Pancreas (tissue), 10 donors: ENCODE measurements around the gene POLR2C. TPM values are rescaled to one million over a fixed set of nuclear protein-coding genes. Genes with fewer than 3 reads are reported as not detected.

Source experiments
- ATAC-seq, 4 donors: fragments of 200-7000 bp; cut with Tn5 transposase; one replicate each; pipeline versions ENCODE4 v1.8.0 to v1.9.1; 2020; ENCODE audit warnings: mild to moderate bottlenecking in 4 of 4, moderate library complexity in 4 of 4
- DNase-seq, 6 donors: peaks; one replicate each; pipeline ENCODE4 v3.0.0-alpha.2; 2020
- FAIRE-seq: peaks from 2 replicates; lab custom pipeline; 2012; peaks lifted over from hg19 to GRCh38; lab: Jason Lieb, UNC
- H3K27ac ChIP-seq, 4 donors: fragments of 200-600 bp; sonication (generic); 1 replicate in 3 of 4; 2 replicates in 1 of 4; pipeline versions ENCODE4 v1.5.0 to v1.8.0; 2020
- H3K27me3 ChIP-seq, 4 donors: fragments of 200-600 bp; one replicate each; pipeline ENCODE4 v1.8.0; 2021
- H3K36me3 ChIP-seq, 3 donors: fragments of 200-600 bp; sonication (generic) in 1 of 3; one replicate each; pipeline versions ENCODE4 v1.5.0 to v1.8.0; 2020 to 2021
- H3K4me1 ChIP-seq, 3 donors: fragments of 200-600 bp; one replicate each; pipeline ENCODE4 v1.8.0; 2021
- H3K4me3 ChIP-seq, 4 donors: fragments of 200-600 bp; sonication (generic) in 2 of 4; one replicate each; pipeline versions ENCODE4 v1.5.0 to v1.8.0; 2020 to 2021
- H3K9me3 ChIP-seq, 4 donors: fragments of 200-600 bp; one replicate each; pipeline ENCODE4 v1.8.0; 2021
- WGBS, 2 donors: extraction: QIAGEN DNeasy Blood & Tissue Kit; methylation state at CpG; one replicate each; pipeline ENCODE4 v1.1.7; 2013; 5-methylcytosine and 5-hydroxymethylcytosine counted together
- intact Hi-C, 3 donors: fragments of 100-400 bp; cut with DNase I; formaldehyde crosslinking; loops; one replicate each; pipeline versions ENCODE4 v1.11.1 to v1.14.2; 2022
- polyA plus RNA-seq, 2 donors: library from polyadenylated mRNA; stranded (reverse); fragments of 200-250 nt; gene quantifications; one replicate each; pipeline ENCODE4 v1.2.3, GENCODE V29; 2013
- total RNA-seq, 6 donors: library from RNA; stranded (reverse); fragmentation: NEBNext Ultra II Directional in 4 of 6; extraction: Animal tissue kit (Norgen Biotek cat#: 25700) in 4 of 6; gene quantifications; one replicate each; pipeline versions ENCODE4 v1.2.1 to v1.2.4, GENCODE V29; 2021 to 2023
- TF ChIP-seq, protein P1 (sequence below), 4 donors: fragments of 200-600 bp; sonication (generic) in 3 of 4; IDR thresholded peaks; one replicate each; pipeline versions ENCODE4 v1.5.0 to v1.8.0; 2021; ENCODE audit warnings: antibody characterized with exemption in 4 of 4
- donor health status: healthy with polysubstance abuse.
- donor health status: DM: no; HTN: no; CAD: no; lungs with moderate emphysema.
- donor health status: DM: no; HTN: no; CAD: no.
- donor health status: control.
- donor health status: control.
- donor health status: Bipolar disorder and iron deficiency.
- donor health status: DM: yes; HTN: yes; CAD: no.
- donor health status: DM: no; HTN: no; CAD: no.
- donor health status: DM: no; HTN: no; CAD: no.
- donor health status: DM: yes; HTN: yes; CAD: no.

The POLR2C gene
- total and polyA plus RNA-seq, 8 donors, result 20.4 to 43.9 (median 25.1) TPM

DNA sequence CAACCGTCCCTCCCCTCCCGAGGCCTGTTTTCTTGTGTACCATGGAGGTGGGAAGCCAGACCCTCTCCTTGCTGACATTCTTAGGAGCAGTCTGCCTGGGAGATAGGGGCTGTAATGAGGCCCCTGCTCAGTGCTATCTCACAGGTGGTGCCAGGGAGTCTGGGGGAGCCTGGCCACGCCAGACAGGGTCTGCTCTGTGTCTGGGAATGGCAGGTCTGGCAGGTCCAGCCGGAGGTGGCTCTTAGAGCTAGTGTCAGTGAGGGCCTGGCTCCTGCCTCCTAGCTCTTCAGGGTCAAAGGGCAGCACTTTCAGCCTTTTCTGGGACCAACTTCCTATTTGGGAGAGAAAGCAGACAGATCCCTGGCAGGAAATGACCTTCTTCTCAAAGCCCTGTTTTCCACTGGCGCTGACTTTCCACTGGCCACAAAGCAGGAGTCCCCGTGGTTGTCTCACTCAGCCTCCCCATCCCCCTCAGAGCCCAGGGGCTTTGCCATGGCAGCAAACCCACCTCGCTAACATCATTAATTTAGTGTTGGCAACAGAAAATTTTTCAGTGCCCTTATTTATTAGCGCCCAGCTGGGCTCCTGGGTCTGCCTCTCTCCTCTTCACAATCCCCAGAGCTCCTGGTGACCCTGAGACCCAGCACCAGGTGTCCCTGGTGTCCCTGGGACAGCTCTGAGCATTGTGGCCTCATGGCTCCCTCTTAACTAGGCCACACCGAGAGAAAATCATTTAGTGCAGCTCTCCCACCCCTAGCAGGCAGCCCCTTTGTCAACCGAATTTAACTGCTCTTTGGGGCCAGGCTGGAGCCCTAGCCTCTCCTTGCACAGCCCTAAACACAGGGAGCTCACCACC, 47.8 kb downstream of the POLR2C start:
- ATAC-seq, result no peak
- no peak for DNase-seq
- no peak for FAIRE-seq

DNA sequence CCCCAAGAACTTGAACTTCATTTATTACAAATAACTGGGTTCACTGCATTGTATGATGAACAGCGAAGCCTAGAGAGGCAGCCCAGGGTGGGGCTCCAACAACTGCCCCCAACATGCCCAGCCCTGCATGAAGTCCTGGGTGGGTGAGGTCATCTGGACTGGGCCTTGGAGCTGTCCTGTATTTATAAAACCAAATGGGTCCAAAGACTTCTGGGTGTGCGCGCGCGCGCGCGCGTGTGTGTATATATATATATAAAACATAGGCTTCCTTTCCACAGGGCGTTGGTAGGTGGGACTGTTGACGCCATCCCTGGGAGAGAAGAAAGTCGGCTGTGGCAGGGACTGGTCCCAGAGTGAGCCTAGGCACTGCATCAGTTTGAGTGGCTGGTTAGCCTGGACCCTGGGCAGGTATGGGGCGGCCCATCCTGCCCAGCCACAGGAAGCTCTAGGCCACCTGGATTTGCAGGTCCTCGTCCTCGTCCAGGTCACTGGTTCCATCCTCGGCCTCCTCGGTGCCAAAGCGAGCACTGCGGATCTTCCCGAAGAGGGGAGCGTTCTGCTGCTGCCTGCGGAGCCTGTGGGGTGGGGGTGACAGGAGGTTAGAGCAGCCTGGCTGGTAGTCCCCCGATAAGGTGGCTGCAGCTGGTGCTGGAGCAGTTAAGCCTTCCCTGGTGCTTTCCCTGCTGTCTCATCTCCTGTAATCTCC, 50.0 kb downstream of the POLR2C start:
- Histone ChIP-seq H3K36me3 (no peaks in the 10 kb centered on the region), H3K9me3 (no peaks in the 10 kb centered on the region), H3K4me1 (no peaks in the 10 kb centered on the region), H3K4me3 (no peak overlapping the region), H3K27me3 (no peaks in the 10 kb centered on the region), H3K27ac (no peak overlapping the region)
- intact Hi-C loops, result loop anchor here in 2 of 3 donors (10.0 kb wide), 2 partner anchors 88 to 208 kb away; no protein-coding TSS in a partner anchor
- TF ChIP-seq, protein P1, sequence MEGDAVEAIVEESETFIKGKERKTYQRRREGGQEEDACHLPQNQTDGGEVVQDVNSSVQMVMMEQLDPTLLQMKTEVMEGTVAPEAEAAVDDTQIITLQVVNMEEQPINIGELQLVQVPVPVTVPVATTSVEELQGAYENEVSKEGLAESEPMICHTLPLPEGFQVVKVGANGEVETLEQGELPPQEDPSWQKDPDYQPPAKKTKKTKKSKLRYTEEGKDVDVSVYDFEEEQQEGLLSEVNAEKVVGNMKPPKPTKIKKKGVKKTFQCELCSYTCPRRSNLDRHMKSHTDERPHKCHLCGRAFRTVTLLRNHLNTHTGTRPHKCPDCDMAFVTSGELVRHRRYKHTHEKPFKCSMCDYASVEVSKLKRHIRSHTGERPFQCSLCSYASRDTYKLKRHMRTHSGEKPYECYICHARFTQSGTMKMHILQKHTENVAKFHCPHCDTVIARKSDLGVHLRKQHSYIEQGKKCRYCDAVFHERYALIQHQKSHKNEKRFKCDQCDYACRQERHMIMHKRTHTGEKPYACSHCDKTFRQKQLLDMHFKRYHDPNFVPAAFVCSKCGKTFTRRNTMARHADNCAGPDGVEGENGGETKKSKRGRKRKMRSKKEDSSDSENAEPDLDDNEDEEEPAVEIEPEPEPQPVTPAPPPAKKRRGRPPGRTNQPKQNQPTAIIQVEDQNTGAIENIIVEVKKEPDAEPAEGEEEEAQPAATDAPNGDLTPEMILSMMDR (IDR thresholded peaks at IDR 0.05), result no peak
- ATAC-seq (no peak), FAIRE-seq (no peak), DNase-seq (no peak)
- WGBS, 2 donors, result 93 to 95% methylated on average over 23 of the region's 23 CpGs

More for the DNA sequence above, 47.8 kb downstream of the POLR2C start:
- Histone ChIP-seq H3K4me1 (no peaks in the 10 kb centered on the region), H3K4me3 (no peak overlapping the region), H3K27me3 (no peaks in the 10 kb centered on the region), H3K36me3 (no peaks in the 10 kb centered on the region), H3K27ac (no peak overlapping the region), H3K9me3 (no peaks in the 10 kb centered on the region)
- WGBS, 2 donors, result 55 to 65% methylated on average over 10 of the region's 10 CpGs
- intact Hi-C loops, result loop anchor here in 2 of 3 donors (10.0 kb wide), 2 partner anchors 85 to 205 kb away; no protein-coding TSS in a partner anchor
- TF ChIP-seq, protein P1 (IDR thresholded peaks at IDR 0.05), result no peak

DNA sequence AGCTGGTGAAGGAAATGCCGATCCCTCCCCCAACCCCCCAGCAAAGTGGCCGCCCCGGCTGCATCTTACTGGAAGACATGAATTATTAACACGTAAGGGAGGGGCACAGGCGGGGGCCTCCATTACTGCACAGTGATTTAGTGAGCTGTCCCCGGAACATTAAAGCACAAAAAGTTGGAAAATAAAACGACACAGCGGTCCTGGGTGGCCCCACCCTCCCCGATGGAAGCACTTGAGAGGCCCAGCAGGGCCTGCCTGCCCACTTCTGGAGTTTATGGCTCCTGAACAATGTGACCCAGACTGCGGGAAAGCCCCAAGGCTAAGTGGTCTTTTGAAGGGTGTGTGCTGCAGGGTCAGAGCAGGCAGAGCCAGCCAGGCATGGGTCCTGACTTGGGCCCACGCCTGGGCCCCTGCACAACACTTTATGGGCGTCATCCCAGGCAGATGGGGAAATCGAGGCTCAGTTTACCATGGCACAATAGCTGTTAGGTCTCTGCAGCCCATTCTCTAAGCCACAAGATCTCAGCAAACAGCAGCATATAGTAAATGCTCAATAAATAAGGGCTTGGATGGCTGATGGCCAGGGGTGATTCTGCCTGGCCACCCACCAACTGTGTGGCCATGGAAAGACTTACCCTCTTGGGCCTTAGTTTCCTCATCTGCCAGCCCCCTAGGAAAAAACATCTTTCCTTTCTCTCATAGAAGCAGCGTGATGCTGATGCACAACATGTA, 51.1 kb downstream of the POLR2C start:
- intact Hi-C loops, result loop anchor here in 2 of 3 donors (10.0 kb wide), 2 partner anchors 89 to 209 kb away; no protein-coding TSS in a partner anchor

DNA sequence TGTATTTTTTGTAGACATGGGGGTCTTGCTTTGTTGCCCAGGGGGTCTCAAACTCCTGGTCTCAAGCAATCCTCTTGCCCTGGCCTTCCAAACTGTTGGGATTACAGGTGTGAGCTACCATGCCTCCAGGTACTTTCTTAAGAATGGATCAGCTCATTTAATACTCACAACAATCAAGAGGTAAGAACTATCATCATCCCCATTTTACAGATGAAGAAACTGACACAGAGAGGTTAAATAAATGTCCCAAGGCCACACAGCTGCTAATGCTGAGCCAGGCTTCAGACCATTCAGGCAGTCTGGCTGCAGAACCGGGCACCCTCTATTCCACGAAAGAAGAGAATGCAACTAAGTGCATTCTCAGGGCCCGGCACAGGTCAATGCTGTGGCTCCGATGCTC, 51.9 kb downstream of the POLR2C start:
- H3K27ac ChIP-seq, result no peak overlapping the region
- intact Hi-C loops, result loop anchor here in 2 of 3 donors (10.0 kb wide), 2 partner anchors 90 to 210 kb away; no protein-coding TSS in a partner anchor
- no peak for FAIRE-seq
- no peaks in the 10 kb centered on the region for H3K9me3 ChIP-seq
- H3K4me1 ChIP-seq, result no peaks in the 10 kb centered on the region
- 88 to 91% methylated on average over 4 of the region's 4 CpGs for WGBS, 2 donors
- no peak overlapping the region for H3K4me3 ChIP-seq
- ATAC-seq, result no peak
- H3K36me3 ChIP-seq, result no peaks in the 10 kb centered on the region
- H3K27me3 ChIP-seq, result no peaks in the 10 kb centered on the region
- no peak for DNase-seq
- TF ChIP-seq, protein P1 (IDR thresholded peaks at IDR 0.05), result no peak

More for the DNA sequence above, 51.1 kb downstream of the POLR2C start:
- Histone ChIP-seq H3K27ac (no peak overlapping the region), H3K4me3 (no peak overlapping the region), H3K9me3 (no peaks in the 10 kb centered on the region), H3K4me1 (no peaks in the 10 kb centered on the region), H3K27me3 (no peaks in the 10 kb centered on the region), H3K36me3 (no peaks in the 10 kb centered on the region)
- ATAC-seq (no peak), DNase-seq (no peak), FAIRE-seq (no peak)
- WGBS, 2 donors, result 79 to 85% methylated on average over 14 of the region's 14 CpGs
- TF ChIP-seq, protein P1 (IDR thresholded peaks at IDR 0.05), result no peak
